Frontal cortex (tissue), 4 donors: Measurements from ENCODE around the gene RASGRF2. TPM values are rescaled to one million over a fixed set of nuclear protein-coding genes. Genes with fewer than 3 reads are reported as not detected.
A peak's percentile ranks its signal among the peaks of the same experiment; 100 is the strongest.
"Not testable (repeated sequence)": the region's sequence is repeated elsewhere in the genome, so short reads cannot be mapped to it uniquely, and the experiment has no call there.

Experiments
- DNase-seq, 2 donors: peaks; one replicate each; pipeline ENCODE4 v3.0.0; 2012; ENCODE audit warnings: low spot score in 2 of 2
- FAIRE-seq: peaks from 2 replicates; lab custom pipeline; 2012; peaks lifted over from hg19 to GRCh38; lab: Jason Lieb, UNC
- total RNA-seq: library from RNA; depleted of rRNA; stranded (reverse); fragments of >200 nt; gene quantifications from one replicate; pipeline ENCODE4 v1.2.3, GENCODE V29; 2014
- donor health status: control.
- donor health status: control.
- donor health status: control.

The RASGRF2 gene
- total RNA-seq, 1 donor from 2014 or later = 12.2 TPM

- FAIRE-seq = peak; percentile 37
- DNase-seq = peak in 1 of 2 donors; percentile 5
Measured at GRCh38 chr5:81046041-81046440, 85.9 kb downstream of the RASGRF2 start.

DNA sequence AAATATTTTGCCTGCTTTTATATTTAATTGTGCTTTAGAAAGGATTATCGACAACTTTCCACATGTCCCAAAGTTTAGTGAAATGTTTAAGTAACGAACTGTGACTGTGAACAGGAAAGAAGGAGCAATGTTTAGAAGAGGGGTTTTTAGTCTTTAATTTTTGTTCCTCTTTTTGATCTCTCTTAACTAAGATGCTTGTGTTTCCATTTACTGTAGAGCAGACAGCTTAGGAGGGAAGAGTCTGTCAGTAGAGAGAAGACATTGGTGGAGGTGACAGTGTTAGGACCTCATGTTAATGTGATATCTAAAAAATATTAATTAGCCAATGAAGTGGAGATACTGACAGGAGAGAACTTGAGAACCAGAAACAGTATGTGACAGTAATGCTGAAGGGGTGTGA is 92.2 kb downstream of the RASGRF2 start:
- FAIRE-seq = no peak

DNA sequence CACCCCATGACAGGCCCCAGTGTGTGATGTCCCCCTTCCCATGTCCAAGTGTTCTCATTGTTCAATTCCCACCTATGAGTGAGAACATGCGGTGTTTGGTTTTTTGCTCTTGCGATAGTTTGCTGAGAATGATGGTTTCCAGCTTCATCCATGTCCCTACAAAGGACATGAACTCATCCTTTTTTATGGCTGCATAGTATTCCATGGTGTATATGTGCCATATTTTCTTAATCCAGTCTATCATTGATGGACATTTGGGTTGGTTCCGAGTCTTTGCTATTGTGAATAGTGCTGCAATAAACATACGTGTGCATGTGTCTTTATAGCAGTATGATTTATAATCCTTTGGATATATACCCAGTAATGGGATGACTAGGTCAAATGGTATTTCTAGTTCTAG is 93.1 kb downstream of the RASGRF2 start:
- not testable (repeated sequence) for FAIRE-seq, DNase-seq

More for the DNA sequence above, 92.2 kb downstream of the RASGRF2 start:
- DNase-seq = no peak

DNA sequence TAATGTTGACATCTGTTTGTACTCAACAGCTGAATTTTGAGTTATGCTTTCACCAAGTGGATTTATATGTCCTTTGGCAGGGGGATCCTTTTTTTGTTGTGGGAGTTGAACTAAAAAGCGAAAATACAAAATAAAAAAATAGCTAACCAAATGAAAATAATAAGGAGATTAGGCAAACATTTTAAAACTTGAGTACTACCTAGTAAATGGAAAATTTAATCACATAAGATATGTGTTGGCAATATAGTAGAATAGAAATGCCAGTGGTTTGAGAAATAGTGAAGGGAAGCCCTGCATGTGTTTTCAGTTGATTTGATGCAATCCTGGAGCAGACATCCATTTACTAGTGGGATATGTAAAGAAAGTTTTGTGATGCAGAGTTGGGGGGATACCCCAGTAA is 98.0 kb downstream of the RASGRF2 start:
- FAIRE-seq (no peak), DNase-seq (no peak)

- DNase-seq = no peak
- no peak for FAIRE-seq
Measured at GRCh38 chr5:81065492-81065891, 105.3 kb downstream of the RASGRF2 start.

DNA sequence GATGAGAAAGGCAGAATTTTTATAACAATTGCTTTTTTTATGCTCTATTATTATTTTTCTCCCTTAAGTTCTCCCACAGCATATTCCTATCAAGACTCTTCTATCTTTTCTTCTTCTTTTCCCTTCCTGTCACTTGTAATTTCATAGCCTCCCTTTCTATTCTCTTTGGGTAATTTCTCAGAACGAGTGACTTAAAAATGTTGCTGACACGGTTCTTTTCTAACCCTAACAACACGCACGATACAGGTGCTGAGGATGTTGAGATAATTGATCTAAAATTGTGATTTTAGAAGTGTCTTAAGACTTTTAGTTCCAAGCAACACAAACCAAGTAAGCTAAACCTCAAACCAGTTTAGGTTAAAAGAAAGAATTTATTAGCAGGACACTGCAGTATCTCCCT is 105.9 kb downstream of the RASGRF2 start:
- no peak for FAIRE-seq
- DNase-seq = no peak

DNA sequence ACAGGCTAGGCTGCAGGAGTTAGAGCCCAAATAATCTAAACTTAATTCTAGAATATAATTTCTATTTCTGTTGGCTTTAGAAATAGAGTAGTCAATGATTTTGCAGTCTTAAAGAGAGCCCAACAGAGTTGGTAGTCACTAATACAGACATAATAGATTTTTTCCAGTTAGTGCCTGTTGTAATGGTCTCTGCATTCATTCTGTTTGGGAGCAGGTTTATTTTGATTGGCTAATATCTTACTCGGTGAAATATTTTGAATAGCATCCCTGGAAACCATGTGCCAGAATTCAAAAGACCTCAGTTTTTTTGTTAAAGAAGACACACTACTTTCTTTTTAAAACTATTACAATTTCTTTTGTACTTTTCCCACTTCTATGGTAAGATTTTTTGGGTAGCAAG is 107.2 kb downstream of the RASGRF2 start:
- FAIRE-seq (no peak), DNase-seq (no peak)

- no peak for DNase-seq
- FAIRE-seq = no peak
Measured at GRCh38 chr5:81068063-81068462, 107.9 kb downstream of the RASGRF2 start.

DNA sequence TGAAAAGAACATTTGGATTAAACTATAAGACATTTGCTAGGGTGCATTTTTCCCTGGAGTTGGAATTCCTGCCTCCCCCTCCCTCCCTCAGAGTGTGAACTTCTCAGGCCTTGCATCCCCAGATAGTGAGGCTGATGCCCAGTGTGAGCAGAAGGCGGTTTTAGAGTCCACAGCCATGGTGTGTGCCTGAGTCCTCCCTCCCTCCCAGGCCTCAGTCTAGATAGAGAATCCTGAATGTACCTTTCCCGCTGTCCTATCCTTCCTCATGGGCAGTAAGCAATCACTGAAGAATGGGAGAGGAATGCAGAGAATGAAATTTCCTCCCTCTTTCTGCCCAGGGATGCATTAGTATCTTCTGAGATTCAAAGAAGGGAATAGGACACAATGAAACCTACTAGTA is 108.5 kb downstream of the RASGRF2 start:
- no peak for FAIRE-seq
- DNase-seq = no peak

DNA sequence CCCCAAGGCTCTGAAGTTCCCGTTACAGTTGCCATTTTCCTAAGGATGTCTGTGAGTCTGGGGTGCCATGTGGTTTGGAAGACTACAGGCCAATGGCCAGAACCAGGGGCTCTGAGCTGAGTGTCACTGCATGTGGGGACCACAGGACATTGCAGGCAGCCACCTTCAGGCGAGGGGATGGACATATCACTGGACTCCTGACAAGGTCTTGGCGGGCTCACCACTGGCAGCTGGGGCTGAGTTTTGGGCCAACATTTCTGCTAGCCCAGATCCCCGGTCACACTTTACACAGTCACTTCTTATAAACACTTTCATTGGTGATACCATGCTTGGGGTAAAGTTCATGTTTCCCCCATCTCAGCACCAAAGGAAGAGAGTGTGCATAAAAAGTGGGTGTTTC is 109.8 kb downstream of the RASGRF2 start:
- FAIRE-seq (no peak), DNase-seq (no peak)

DNA sequence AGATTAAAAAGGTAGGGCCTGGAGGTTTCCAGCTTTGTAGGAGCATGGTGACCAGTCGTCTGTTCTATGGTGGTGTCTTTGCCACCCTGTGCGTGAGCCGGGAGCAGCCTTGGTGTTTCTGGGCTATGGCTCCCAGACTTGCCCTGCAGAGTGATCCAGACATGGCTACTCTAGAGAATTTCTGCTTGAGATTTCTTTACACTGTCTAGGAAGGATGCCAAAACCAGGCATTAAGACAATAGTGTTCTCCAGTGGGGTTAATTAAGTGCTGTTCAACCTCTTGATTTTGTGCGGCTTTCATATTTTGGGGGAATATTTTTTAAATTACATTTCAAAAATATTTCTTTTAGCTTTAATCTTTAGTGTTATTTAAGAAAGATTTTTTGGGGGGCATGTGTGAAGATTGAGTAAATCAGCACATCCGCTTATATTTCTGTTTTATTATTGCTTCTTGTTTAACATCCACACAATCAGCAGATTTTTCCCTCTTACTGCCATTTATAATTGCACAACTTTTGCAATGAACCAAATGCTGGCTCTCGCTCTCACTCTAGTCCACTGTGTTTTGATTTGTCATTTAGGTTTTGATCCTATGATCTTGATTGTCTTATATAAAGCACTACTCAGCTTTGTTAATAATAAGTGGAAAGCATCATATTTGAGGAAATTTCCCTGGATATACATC is 110.5 kb downstream of the RASGRF2 start:
- no peak for DNase-seq
- FAIRE-seq = no peak

DNA sequence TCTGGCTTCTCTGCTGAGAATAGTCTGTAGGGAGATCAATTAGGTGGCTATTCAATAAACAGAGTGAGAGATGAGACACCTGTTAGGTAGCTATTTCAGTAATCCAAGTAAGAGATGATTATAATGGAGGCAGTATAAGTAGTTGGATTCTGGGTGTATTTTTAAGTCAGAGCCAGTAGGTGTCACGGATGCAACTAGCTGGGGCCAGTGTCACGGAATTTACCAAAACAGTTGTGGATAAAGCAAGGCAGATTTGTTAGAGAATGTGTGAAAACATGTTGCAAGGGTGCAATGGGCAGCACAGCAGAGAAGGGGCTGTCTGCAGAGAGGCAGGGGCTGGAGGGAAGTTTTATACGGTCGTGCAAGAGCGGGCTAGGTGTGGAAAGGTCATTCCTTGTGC is 114.9 kb downstream of the RASGRF2 start:
- DNase-seq = no peak
- FAIRE-seq = no peak

GRCh38 chr5:81077105-81077504 is 116.9 kb downstream of the RASGRF2 start:
- FAIRE-seq = no peak
- no peak for DNase-seq

GRCh38 chr5:81078930-81079329 is 118.8 kb downstream of the RASGRF2 start:
- FAIRE-seq (no peak), DNase-seq (no peak)

GRCh38 chr5:81080809-81081460 is 120.8 kb downstream of the RASGRF2 start:
- DNase-seq (no peak), FAIRE-seq (no peak)

- DNase-seq = peak in 1 of 2 donors; percentile 31
- FAIRE-seq = peak; percentile 28
Measured at GRCh38 chr5:81081461-81081835, 121.3 kb downstream of the RASGRF2 start.

- DNase-seq = no peak
- no peak for FAIRE-seq
Measured at GRCh38 chr5:81086881-81087281, 126.7 kb downstream of the RASGRF2 start.

DNA sequence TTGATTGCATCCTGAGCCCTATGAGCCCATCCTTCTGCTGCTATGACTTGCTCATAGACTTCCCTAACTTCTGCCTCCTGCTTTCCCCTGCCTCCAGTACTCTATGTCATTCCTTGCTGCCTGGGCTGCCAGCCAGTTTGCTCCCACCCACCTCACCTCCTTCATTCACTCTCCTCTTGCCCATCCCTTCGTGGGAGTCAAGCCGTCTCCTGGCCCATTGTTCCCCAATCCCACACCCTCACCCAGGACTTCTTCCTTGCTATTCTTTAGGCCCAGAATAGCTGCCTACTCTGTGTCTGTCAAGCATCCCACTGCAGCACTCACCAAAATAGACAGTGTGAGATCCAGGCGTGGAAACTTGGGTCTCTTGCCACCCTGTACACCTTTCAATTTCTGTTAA is 131.0 kb downstream of the RASGRF2 start:
- DNase-seq (no peak), FAIRE-seq (no peak)

DNA sequence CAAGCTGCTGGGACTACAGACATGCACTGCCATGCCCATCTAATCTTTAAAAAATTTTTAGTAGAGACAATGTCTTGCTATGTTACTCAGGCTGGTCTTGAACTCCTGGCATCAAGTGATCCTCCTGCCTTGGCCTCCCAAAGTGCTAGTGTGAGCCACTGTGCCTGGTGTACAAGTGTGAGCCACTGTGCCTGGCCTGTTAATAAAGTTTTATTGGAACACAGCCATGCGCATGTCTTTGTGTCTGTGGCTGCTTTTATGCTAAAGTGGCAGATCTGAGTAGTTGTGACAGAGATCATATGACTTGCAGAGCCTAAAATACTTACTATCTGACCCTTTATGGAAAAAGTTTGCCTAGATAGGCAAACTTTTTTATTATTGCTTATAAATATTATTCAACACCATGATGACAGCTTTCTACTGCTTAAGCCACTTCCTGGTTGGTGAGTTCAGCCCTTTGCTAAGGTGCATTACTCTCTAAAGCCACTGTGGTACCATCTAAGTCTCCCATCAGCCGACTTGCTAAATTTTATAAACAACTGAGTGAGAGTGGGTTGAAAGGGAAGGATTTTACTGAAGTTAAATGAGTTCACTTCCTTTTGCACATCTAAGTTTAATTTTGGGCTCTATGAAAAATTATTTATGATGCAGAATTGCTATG is 133.5 kb downstream of the RASGRF2 start:
- FAIRE-seq (no peak), DNase-seq (no peak)

- no peak for DNase-seq
- FAIRE-seq = no peak
Measured at GRCh38 chr5:81095835-81096234, 135.7 kb downstream of the RASGRF2 start.

DNA sequence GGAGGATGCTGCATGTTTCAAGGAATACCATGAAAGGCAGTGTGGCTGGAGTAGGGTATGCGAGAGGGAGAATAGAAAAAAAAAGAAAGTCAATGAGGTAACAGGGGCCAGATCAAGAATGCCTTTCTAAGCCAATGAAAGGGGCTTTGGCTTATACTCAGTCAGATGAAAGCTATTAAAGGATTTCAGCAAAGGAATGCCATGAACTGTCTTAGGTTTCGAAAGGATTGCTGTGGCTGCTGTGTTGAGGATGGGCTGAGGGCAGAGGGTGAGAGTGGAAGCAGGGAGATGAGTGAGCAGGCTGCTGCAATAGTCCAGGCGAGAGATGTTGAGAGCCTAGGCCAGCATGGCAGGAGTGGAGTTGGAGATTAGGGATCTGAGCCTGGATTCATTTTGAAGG is 137.6 kb downstream of the RASGRF2 start:
- FAIRE-seq (no peak), DNase-seq (no peak)
